GM12878 (cell line): ENCODE results near the gene NACAD. TPM values are rescaled to one million over a fixed set of nuclear protein-coding genes. Genes with fewer than 3 reads are reported as not detected.
A peak's percentile ranks its signal among the peaks of the same experiment; 100 is the strongest.

ENCODE experiments used
- ATAC-seq: fragments of 200-7000 bp; cut with Tn5 transposase; 3 replicates; pipeline ENCODE4 v1.9.1; 2020; ENCODE audit warnings: mild to moderate bottlenecking, moderate library complexity
- BruUV-seq: library from RNA; stranded (reverse); fragments of 400-500 nt; replicated peaks from 2 replicates; lab custom pipeline; 2021; lab: Mats Ljungman, UMichigan
- CTCF ChIA-PET: fragments of 300-600 bp; sonication (Branson Sonifier 250); formaldehyde crosslinking; extraction: SDS; loops from one replicate; lab custom pipeline; 2021; ENCODE audit warnings: inconsistent platforms; lab: Yijun Ruan, JAX
- POLR2A ChIA-PET: fragments of 350-600 bp; formaldehyde crosslinking; extraction: SDS; loops from one replicate; lab custom pipeline; 2021; ENCODE audit warnings: inconsistent platforms; lab: Charles Lee
- RAD21 ChIA-PET: fragments of 300-600 bp; sonication (Branson Sonifier 250); formaldehyde crosslinking; loops from one replicate; lab custom pipeline; 2023; ENCODE audit warnings: antibody characterized with exemption; ENCODE audit not compliant: unreplicated experiment; lab: Charles Lee
- SMC1A ChIA-PET: fragments of 300-600 bp; sonication (Branson Sonifier 250); formaldehyde crosslinking; loops from one replicate; lab custom pipeline; 2023; ENCODE audit not compliant: unreplicated experiment, uncharacterized antibody; lab: Charles Lee
- DNase-seq: peaks from one replicate; pipeline ENCODE4 v3.0.0-alpha.2; 2011; ENCODE audit warnings: low read depth, low spot score
- FAIRE-seq: peaks from 3 replicates; lab custom pipeline; 2011; peaks lifted over from hg19 to GRCh38; lab: Jason Lieb, UNC
- H2AFZ ChIP-seq: 2 replicates; pipeline ENCODE4 v1.6.0; 2011; ENCODE audit warnings: low read depth, low read length, control low read depth; ENCODE audit not compliant: control insufficient read depth
- H3K27ac ChIP-seq: 2 replicates; pipeline ENCODE4 v1.5.1; 2011; ENCODE audit warnings: control low read depth; ENCODE audit not compliant: control insufficient read depth, insufficient read depth
- H3K27me3 ChIP-seq, 2 experiments: replicated peaks in 1 of 2; 2 replicates each; pipeline versions ENCODE4 v1.6.0 to v1.6.1; 2011; ENCODE audit warnings: low read length in 1 of 2; ENCODE audit not compliant: control insufficient read depth in 2 of 2, insufficient read depth in 2 of 2
- H3K36me3 ChIP-seq, 2 experiments: 2 replicates each; pipeline ENCODE4 v1.5.1; 2011; ENCODE audit warnings: low read length in 1 of 2; ENCODE audit not compliant: control insufficient read depth in 2 of 2, insufficient read depth in 2 of 2
- H3K4me1 ChIP-seq: 2 replicates; pipeline ENCODE4 v1.6.1; 2011; ENCODE audit warnings: mild to moderate bottlenecking, low read length, moderate library complexity, mixed read lengths; ENCODE audit not compliant: control insufficient read depth, insufficient read depth
- H3K4me2 ChIP-seq: 2 replicates; pipeline ENCODE4 v1.6.0; 2011; ENCODE audit warnings: control low read depth; ENCODE audit not compliant: control insufficient read depth, insufficient read depth
- H3K4me3 ChIP-seq: fragments of 200-600 bp; sonication (generic); 2 replicates; pipeline ENCODE4 v1.5.1; 2016
- H3K79me2 ChIP-seq: 2 replicates; pipeline ENCODE4 v1.6.0; 2011; ENCODE audit warnings: low read length; ENCODE audit not compliant: control insufficient read depth, insufficient read depth
- H3K9ac ChIP-seq: 2 replicates; pipeline ENCODE4 v1.8.0; 2011; ENCODE audit warnings: low read length, control low read depth, mixed read lengths; ENCODE audit not compliant: control insufficient read depth, insufficient read depth
- H3K9me3 ChIP-seq: replicated peaks from 3 replicates; pipeline ENCODE4 v1.5.1; 2011; ENCODE audit warnings: mild to moderate bottlenecking, low read length; ENCODE audit not compliant: control insufficient read depth, insufficient read depth
- H4K20me1 ChIP-seq: 2 replicates; pipeline ENCODE4 v1.6.0; 2011; ENCODE audit not compliant: control insufficient read depth, insufficient read depth
- CHD4 ChIP-seq: fragments of 200-600 bp; sonication (generic); IDR thresholded peaks from 2 replicates; pipeline ENCODE4 v1.6.1; 2016; ENCODE audit warnings: mild to moderate bottlenecking
- E2F8 ChIP-seq: fragments of 450-650 bp; IDR thresholded peaks from 2 replicates; pipeline ENCODE4 v1.6.1; 2018; ENCODE audit warnings: mild to moderate bottlenecking, low read depth, moderate library complexity; ENCODE audit not compliant: partially characterized antibody
- ESRRA ChIP-seq: IDR thresholded peaks from 2 replicates; pipeline ENCODE4 v1.6.1; 2012; ENCODE audit warnings: mild to moderate bottlenecking, low read length, improper control_type of control experiment
- HDGF ChIP-seq: fragments of 450-650 bp; IDR thresholded peaks from 2 replicates; pipeline ENCODE4 v1.6.1; 2016; ENCODE audit warnings: antibody characterized with exemption
- HSF1 ChIP-seq: fragments of 150-350 bp; IDR thresholded peaks from 2 replicates; pipeline ENCODE4 v1.6.1; 2014; ENCODE audit warnings: mild to moderate bottlenecking, low read depth, low read length
- RCOR1 ChIP-seq: conservative IDR thresholded peaks from 2 replicates; pipeline ENCODE4 v1.6.1; 2012; ENCODE audit warnings: low read depth, low read length, improper control_type of control experiment
- ZNF207 ChIP-seq: fragments of 450-650 bp; IDR thresholded peaks from 2 replicates; pipeline ENCODE4 v1.6.1; 2014; ENCODE audit warnings: antibody characterized with exemption, mild to moderate bottlenecking, borderline replicate concordance
- WGBS: methylation state at CpG from one replicate; pipeline ENCODE4 v1.1.6; 2016; ENCODE audit warnings: low lambda C conversion rate; ENCODE audit not compliant: insufficient replicate concordance, insufficient coverage; ENCODE audit errors: missing lambda C conversion rate; 5-methylcytosine and 5-hydroxymethylcytosine counted together
- in situ Hi-C: fragments of 300-500 bp; cut with MboI; formaldehyde crosslinking; loops from 9 replicates; pipeline ENCODE4 v1.14.3; 2018; ENCODE audit warnings: mixed read lengths
- intact Hi-C: fragments of 100-400 bp; cut with micrococcal nuclease; formaldehyde crosslinking; loops from one replicate; pipeline ENCODE4 v1.14.2; 2022; ENCODE audit not compliant: unreplicated experiment
- polyA plus RNA-seq, 11 experiments: library from polyadenylated mRNA; depleted of rRNA in 4 of 11; unstranded in 6 of 11; stranded (reverse) in 5 of 11; fragments of >200 nt; fragmentation: Nextera tagmentation in 4 of 11; fragmentation: Illumina TruSeq in 1 of 11; extraction: Ambion mirVana in 4 of 11; extraction: Trizol in 1 of 11; gene quantifications; 1 replicate in 1 of 11; 2 replicates in 10 of 11; pipeline versions ENCODE4 v1.2.1 to v1.2.3, GENCODE V29; 2011 to 2016; ENCODE audit warnings: inconsistent platforms in 2 of 11, missing spikeins in 2 of 11, low read depth in 1 of 11
- total RNA-seq, 4 experiments: library from RNA; depleted of rRNA in 3 of 4; stranded (reverse); fragments of >200 nt in 3 of 4; fragmentation: Illumina TruSeq in 1 of 4; extraction: Trizol in 1 of 4; gene quantifications; 2 replicates each; pipeline versions ENCODE4 v1.2.1 to v1.2.3, GENCODE V29; 2013 to 2021

The NACAD gene
- total and polyA plus RNA-seq, 10 of the 15 experiments (the other 5 are each of a cell fraction or from before 2014, with no cell fraction given) = not detected

GRCh38 chr7:45033931-45034290 lies 54.9 kb downstream of the NACAD start:
- Histone ChIP-seq H3K27me3 (no peaks in the 10 kb centered on the region), H3K4me2 (peak overlapping the region; percentile 59; the same call in 1 of the 2 replicates), H3K27ac (peak overlapping the region; percentile 46; the same call in 1 of the 2 replicates), H2AFZ (no peak overlapping the region), H3K36me3 (peaks cover 4 to 20% of the 10 kb centered on the region in 2 experiments; a peak in 3 of 4 replicates), H3K4me1 (peaks cover 21% of the 10 kb centered on the region), H3K9me3 (no peaks in the 10 kb centered on the region), H3K9ac (no peak overlapping the region; the same call in 1 of the 2 replicates), H4K20me1 (peaks cover 4% of the 10 kb centered on the region; the same call in 1 of the 2 replicates), H3K79me2 (peaks cover 70% of the 10 kb centered on the region), H3K4me3 (0 out of 2 replicates have a peak overlapping the region, but pooled peaks have one; percentile 21)
- TF ChIP-seq RCOR1 (no peak), HDGF (no peak), ZNF207 (no peak), CHD4 (no peak), ESRRA (no peak), E2F8 (no peak), HSF1 (no peak)
- no TSS peak for BruUV-seq
- SMC1A ChIA-PET = interaction anchor here (1.2 to 3.1 kb wide), 9 partner anchors 11 to 77 kb away, joined by 3 to 16 read pairs (median 4); partner anchors contain the start of genes CCM2 and TBRG4
- 67% methylated on average over 3 of the region's 4 CpGs for WGBS
- intact Hi-C loops (no loop called here), in situ Hi-C loops (no loop called here)
- peak; percentile 27; the same call in 1 of the 3 replicates for ATAC-seq
- no peak for FAIRE-seq
- RAD21 ChIA-PET = interaction anchor here (0.9 to 4.1 kb wide), 3 partner anchors 12 to 60 kb away, joined by 3 to 17 read pairs (median 5); no protein-coding TSS in a partner anchor
- no peak for DNase-seq
- CTCF ChIA-PET = interaction anchor here (1.1 to 4.4 kb wide), 2 partner anchors 32 to 60 kb away, joined by 3 to 20 read pairs; no protein-coding TSS in a partner anchor
- POLR2A ChIA-PET = interaction anchor here (0.5 to 2.3 kb wide), 6 partner anchors 10 to 61 kb away, joined by 3 to 21 read pairs (median 6); no protein-coding TSS in a partner anchor
